HepG2 (cell line): ENCODE results near the gene KCNAB2. TPM values are rescaled to one million over a fixed set of nuclear protein-coding genes. Genes with fewer than 3 reads are reported as not detected.

Source experiments
- ATAC-seq: fragments of 200-7000 bp; cut with Tn5 transposase; 3 replicates; pipeline ENCODE4 v1.9.1; 2020; ENCODE audit warnings: mild to moderate bottlenecking, moderate library complexity
- BruUV-seq: library from RNA; stranded (reverse); fragments of 400-500 nt; replicated peaks from 2 replicates; lab custom pipeline; 2021; lab: Mats Ljungman, UMichigan
- CTCF ChIA-PET: fragments of 300-600 bp; formaldehyde crosslinking; extraction: SDS; loops from one replicate; lab custom pipeline; 2021; ENCODE audit warnings: low total read pairs, inconsistent platforms, low intra/inter-chr PET ratio; lab: Yijun Ruan, JAX
- POLR2A ChIA-PET: fragments of 350-600 bp; sonication (Branson Sonifier 250); formaldehyde crosslinking; loops from one replicate; lab custom pipeline; 2020; ENCODE audit warnings: antibody characterized with exemption, inconsistent platforms; lab: Yijun Ruan, JAX
- DNase-seq: peaks from one replicate; pipeline ENCODE4 v3.0.0-alpha.2; 2015; ENCODE audit warnings: low spot score
- FAIRE-seq: peaks from 3 replicates; lab custom pipeline; 2011; peaks lifted over from hg19 to GRCh38; lab: Jason Lieb, UNC
- H2AFZ ChIP-seq: one replicate; pipeline ENCODE4 v1.6.1; 2011; ENCODE audit warnings: low read length, inconsistent platforms
- H3K27ac ChIP-seq: fragments of 300-600 bp; 3 replicates; pipeline ENCODE4 v1.8.0; 2011; ENCODE audit warnings: mixed run types, mild to moderate bottlenecking, mixed read lengths, low read length, inconsistent platforms; ENCODE audit not compliant: insufficient read depth; ENCODE audit errors: extremely low read length
- H3K27me3 ChIP-seq, 2 experiments: fragments of 200-600 bp in 1 of 2; 2 replicates in 1 of 2; 3 replicates in 1 of 2; pipeline versions ENCODE4 v1.6.0 to v1.8.0; 2011; ENCODE audit warnings: low read length in 2 of 2, mild to moderate bottlenecking in 2 of 2, moderate library complexity in 2 of 2, inconsistent platforms in 1 of 2; ENCODE audit not compliant: insufficient read depth in 2 of 2, control insufficient read depth in 1 of 2
- H3K36me3 ChIP-seq, 2 experiments: fragments of 200-600 bp in 1 of 2; replicated peaks in 1 of 2; 2 replicates in 1 of 2; 3 replicates in 1 of 2; pipeline versions ENCODE4 v1.5.1 to v1.8.0; 2011; ENCODE audit warnings: low read length in 2 of 2, inconsistent platforms in 1 of 2; ENCODE audit not compliant: insufficient read depth in 2 of 2, control insufficient read depth in 1 of 2
- H3K4me1 ChIP-seq: 2 replicates; pipeline ENCODE4 v1.5.1; 2012; ENCODE audit warnings: low read length, inconsistent platforms; ENCODE audit not compliant: insufficient read depth
- H3K4me2 ChIP-seq: 2 replicates; pipeline ENCODE4 v1.6.0; 2011; ENCODE audit warnings: low read depth, low read length, inconsistent platforms
- H3K4me3 ChIP-seq, 3 experiments: fragments of 200-600 bp in 1 of 3; sonication (generic), shearing (Covaris generic) in 1 of 3; replicated peaks in 1 of 3; 2 replicates each; pipeline ENCODE4 v1.5.1; 2011 to 2016; ENCODE audit warnings: low read length in 3 of 3, inconsistent platforms in 2 of 3, low read depth in 2 of 3, mild to moderate bottlenecking in 2 of 3, control low read depth in 1 of 3, mixed read lengths in 1 of 3; ENCODE audit not compliant: insufficient read depth in 1 of 3
- H3K79me2 ChIP-seq: one replicate; pipeline ENCODE4 v1.6.1; 2011; ENCODE audit warnings: low read length, inconsistent platforms; ENCODE audit not compliant: insufficient read depth
- H3K9ac ChIP-seq: 2 replicates; pipeline ENCODE4 v1.6.0; 2011; ENCODE audit warnings: mild to moderate bottlenecking, low read depth, low read length, inconsistent platforms; ENCODE audit not compliant: insufficient read depth
- H3K9me3 ChIP-seq: 2 replicates; pipeline ENCODE4 v1.5.1; 2012; ENCODE audit warnings: mild to moderate bottlenecking, low read length
- H4K20me1 ChIP-seq: 2 replicates; pipeline ENCODE4 v1.6.0; 2011; ENCODE audit warnings: inconsistent platforms, mild to moderate bottlenecking, low read length, moderate library complexity; ENCODE audit not compliant: insufficient read depth
- HOXD1 ChIP-seq: sonication (generic); formaldehyde crosslinking; IDR thresholded peaks from 2 replicates; pipeline ENCODE4 v1.5.0; 2020; ENCODE audit warnings: missing genetic modification reagents
- IRF9 ChIP-seq: sonication (generic); formaldehyde crosslinking; IDR thresholded peaks from 2 replicates; pipeline ENCODE4 v1.8.0; 2022; ENCODE audit warnings: missing genetic modification reagents, mild to moderate bottlenecking, borderline replicate concordance
- MNT ChIP-seq: fragments of 450-650 bp; IDR thresholded peaks from 2 replicates; pipeline ENCODE4 v1.6.1; 2016
- NBN ChIP-seq: fragments of 450-650 bp; conservative IDR thresholded peaks from 2 replicates; pipeline ENCODE4 v1.6.1; 2017
- ZNF180 ChIP-seq: sonication (generic); formaldehyde crosslinking; IDR thresholded peaks from 2 replicates; pipeline ENCODE4 v1.4.0; 2020; ENCODE audit warnings: low read depth, missing genetic modification reagents, borderline replicate concordance
- ZNF282 ChIP-seq: fragments of 450-650 bp; IDR thresholded peaks from 2 replicates; pipeline ENCODE4 v1.6.1; 2018; ENCODE audit not compliant: partially characterized antibody
- ZNF383 ChIP-seq: sonication (generic); formaldehyde crosslinking; IDR thresholded peaks from 2 replicates; pipeline ENCODE4 v1.4.0; 2020; ENCODE audit warnings: missing genetic modification reagents, mild to moderate bottlenecking, borderline replicate concordance
- WGBS: methylation state at CpG from one replicate; pipeline ENCODE4 v1.1.6; 2017; ENCODE audit warnings: low lambda C conversion rate; 5-methylcytosine and 5-hydroxymethylcytosine counted together
- in situ Hi-C: cut with HindIII; loops from 2 replicates; pipeline ENCODE4 v1.10.0; 2017; ENCODE audit warnings: low pct_unique_long_range_greater_than_20kb; ENCODE audit not compliant: extremely low pct_ligation_motif_present
- intact Hi-C: fragments of 100-400 bp; cut with micrococcal nuclease; formaldehyde crosslinking; loops from one replicate; pipeline ENCODE4 v1.10.0; 2022; ENCODE audit not compliant: unreplicated experiment
- polyA plus RNA-seq, 8 experiments: library from polyadenylated mRNA; depleted of rRNA in 3 of 8; stranded (reverse) in 7 of 8; unstranded in 1 of 8; fragments of >200 nt; fragmentation: Illumina TruSeq in 4 of 8; extraction: Trizol in 4 of 8; gene quantifications; 2 replicates each; pipeline versions ENCODE4 v1.2.1 to v1.2.3, GENCODE V29; 2011 to 2016; ENCODE audit warnings: low read depth in 4 of 8, missing spikeins in 1 of 8, mixed read lengths in 1 of 8; ENCODE audit not compliant: insufficient read depth in 1 of 8
- total RNA-seq, 5 experiments: library from RNA; depleted of rRNA; stranded (reverse); fragments of >200 nt; fragmentation: Illumina TruSeq; extraction: Trizol; gene quantifications; 2 replicates each; pipeline ENCODE4 v1.2.3, GENCODE V29; 2016; ENCODE audit warnings: low read depth in 1 of 5
- TF ChIP-seq, protein P1 (sequence below): sonication (generic); formaldehyde crosslinking; IDR thresholded peaks from 2 replicates; pipeline ENCODE4 v1.5.1; 2020; ENCODE audit warnings: mild to moderate bottlenecking, missing genetic modification reagents

Gene KCNAB2
- total and polyA plus RNA-seq, 2 of the 13 experiments (the other 11 are each of a cell fraction or from before 2014, with no cell fraction given), result 6.2 to 8.8 TPM

DNA sequence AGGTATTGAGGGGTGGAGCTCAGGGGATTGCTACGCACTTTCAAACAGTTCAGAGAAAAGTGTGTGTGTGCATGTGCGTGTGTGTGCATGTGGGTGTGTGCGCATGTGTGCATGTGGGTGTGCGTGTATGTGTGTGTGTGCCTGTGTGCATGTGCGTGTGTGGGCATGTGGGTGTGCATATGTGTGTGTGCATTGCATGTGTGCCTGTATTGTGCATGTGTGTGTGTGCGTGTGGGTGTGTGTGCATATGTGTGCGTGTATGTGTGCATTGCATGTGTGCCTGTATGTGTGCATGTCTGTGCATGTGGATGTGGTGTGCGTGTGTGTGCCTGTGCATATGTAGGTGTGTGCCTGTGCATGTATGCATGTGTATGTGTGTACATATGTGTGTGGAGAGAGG is 12.6 kb upstream of the KCNAB2 start:
- WGBS, result 79% methylated on average over 8 of the region's 8 CpGs
- H3K9ac ChIP-seq, result no peak overlapping the region
- POLR2A ChIA-PET, result no interaction called here
- no peaks in the 10 kb centered on the region for H3K27me3 ChIP-seq
- BruUV-seq, result no TSS peak
- TF ChIP-seq ZNF180 (CRISPR knock-in tag) (no peak), IRF9 (no peak), ZNF282 (peak; percentile 59), ZNF383 (CRISPR knock-in tag) (no peak), NBN (0 out of 2 replicates have a peak, but pooled peaks have one; percentile 56), MNT (peak; percentile 90), HOXD1 (no peak)
- TF ChIP-seq, protein P1, sequence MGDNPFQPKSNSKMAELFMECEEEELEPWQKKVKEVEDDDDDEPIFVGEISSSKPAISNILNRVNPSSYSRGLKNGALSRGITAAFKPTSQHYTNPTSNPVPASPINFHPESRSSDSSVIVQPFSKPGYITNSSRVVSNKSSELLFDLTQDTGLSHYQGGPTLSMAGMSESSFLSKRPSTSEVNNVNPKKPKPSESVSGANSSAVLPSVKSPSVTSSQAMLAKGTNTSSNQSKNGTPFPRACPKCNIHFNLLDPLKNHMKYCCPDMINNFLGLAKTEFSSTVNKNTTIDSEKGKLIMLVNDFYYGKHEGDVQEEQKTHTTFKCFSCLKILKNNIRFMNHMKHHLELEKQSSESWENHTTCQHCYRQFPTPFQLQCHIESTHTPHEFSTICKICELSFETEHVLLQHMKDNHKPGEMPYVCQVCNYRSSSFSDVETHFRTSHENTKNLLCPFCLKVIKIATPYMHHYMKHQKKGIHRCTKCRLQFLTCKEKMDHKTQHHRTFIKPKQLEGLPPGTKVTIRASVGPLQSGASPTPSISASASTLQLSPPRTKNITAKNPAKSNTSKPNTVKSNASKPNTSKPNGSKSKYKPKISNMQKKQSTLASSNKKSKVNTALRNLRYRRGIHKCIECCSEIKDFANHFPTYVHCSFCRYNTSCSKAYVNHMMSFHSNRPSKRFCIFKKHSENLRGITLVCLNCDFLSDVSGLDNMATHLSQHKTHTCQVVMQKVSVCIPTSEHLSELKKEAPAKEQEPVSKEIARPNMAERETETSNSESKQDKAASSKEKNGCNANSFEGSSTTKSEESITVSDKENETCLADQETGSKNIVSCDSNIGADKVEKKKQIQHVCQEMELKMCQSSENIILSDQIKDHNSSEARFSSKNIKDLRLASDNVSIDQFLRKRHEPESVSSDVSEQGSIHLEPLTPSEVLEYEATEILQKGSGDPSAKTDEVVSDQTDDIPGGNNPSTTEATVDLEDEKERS (CRISPR knock-in tag), result no peak
- H4K20me1 ChIP-seq, result no peaks in the 10 kb centered on the region
- in situ Hi-C loops, result no loop called here
- no peak overlapping the region for H3K4me3 ChIP-seq
- ATAC-seq, result no peak
- H3K79me2 ChIP-seq, result no peaks in the 10 kb centered on the region
- H3K9me3 ChIP-seq, result no peaks in the 10 kb centered on the region
- H3K4me2 ChIP-seq, result no peak overlapping the region
- no peak overlapping the region for H2AFZ ChIP-seq
- DNase-seq, result no peak
- peaks cover 20% of the 10 kb centered on the region for H3K4me1 ChIP-seq
- no peaks in the 10 kb centered on the region for H3K36me3 ChIP-seq
- CTCF ChIA-PET, result no interaction called here
- FAIRE-seq, result no peak
- intact Hi-C loops, result no loop called here
- H3K27ac ChIP-seq, result no peak overlapping the region
